ENCODE measurements around the gene KHK.

The KHK gene

GRCh38 chr2:27095745-27096651 lies 9.4 kb downstream of the KHK start:
- peak overlapping the region; percentile 48 for H3K4me3 ChIP-seq (ENCODE audit: low read depth, low read length)
- no peak overlapping the region for H3K27ac ChIP-seq
- peak; percentile 58 for DNase-seq

GRCh38 chr2:27096748-27097297 lies 10.3 kb downstream of the KHK start:
- no peak for DNase-seq
- in situ Hi-C loops (cut with HindIII; ENCODE audit: low pct_ligation_motif_present, low sequenced_read_pairs), result no loop called here

More at GRCh38 chr2:27095745-27096651, 9.4 kb downstream of the KHK start:
- Histone ChIP-seq H3K27me3 (replicated peaks) (no peaks in the 10 kb centered on the region), H3K36me3 (replicated peaks) (no peaks in the 10 kb centered on the region)
- TF ChIP-seq CTCF (IDR thresholded peaks at IDR 0.05; ENCODE audit: low read depth, low read length, missing control alignments), result no peak
- in situ Hi-C loops (cut with HindIII; ENCODE audit: low pct_ligation_motif_present, low sequenced_read_pairs), result no loop called here

GRCh38 chr2:27097341-27097740 lies 10.8 kb downstream of the KHK start:
- no peak overlapping the region for H3K27ac ChIP-seq
- no peak for DNase-seq
- no peaks in the 10 kb centered on the region for H3K36me3 ChIP-seq (replicated peaks)
- in situ Hi-C loops (cut with HindIII; ENCODE audit: low pct_ligation_motif_present, low sequenced_read_pairs), result no loop called here
- H3K4me3 ChIP-seq (ENCODE audit: low read depth, low read length), result no peak overlapping the region
- no peaks in the 10 kb centered on the region for H3K27me3 ChIP-seq (replicated peaks)
- no peak for TF ChIP-seq CTCF (IDR thresholded peaks at IDR 0.05; ENCODE audit: low read depth, low read length, missing control alignments)

More at GRCh38 chr2:27096748-27097297, 10.3 kb downstream of the KHK start:
- no peaks in the 10 kb centered on the region for H3K27me3 ChIP-seq (replicated peaks)
- H3K4me3 ChIP-seq (ENCODE audit: low read depth, low read length), result no peak overlapping the region
- no peaks in the 10 kb centered on the region for H3K36me3 ChIP-seq (replicated peaks)
- H3K27ac ChIP-seq, result no peak overlapping the region
- TF ChIP-seq CTCF (IDR thresholded peaks at IDR 0.05; ENCODE audit: low read depth, low read length, missing control alignments), result no peak

GRCh38 chr2:27099334-27099955 lies 12.9 kb downstream of the KHK start:
- Histone ChIP-seq H3K27me3 (replicated peaks) (no peaks in the 10 kb centered on the region), H3K4me3 (ENCODE audit: low read depth, low read length) (no peak overlapping the region), H3K27ac (no peak overlapping the region), H3K36me3 (replicated peaks) (no peaks in the 10 kb centered on the region)
- no peak for DNase-seq
- in situ Hi-C loops (cut with HindIII; ENCODE audit: low pct_ligation_motif_present, low sequenced_read_pairs), result no loop called here
- no peak for TF ChIP-seq CTCF (IDR thresholded peaks at IDR 0.05; ENCODE audit: low read depth, low read length, missing control alignments)

- no peak overlapping the region for H3K4me3 ChIP-seq (ENCODE audit: low read depth, low read length)
- TF ChIP-seq CTCF (IDR thresholded peaks at IDR 0.05; ENCODE audit: low read depth, low read length, missing control alignments), result no peak
- in situ Hi-C loops (cut with HindIII; ENCODE audit: low pct_ligation_motif_present, low sequenced_read_pairs), result loop anchor here (25.0 kb wide), 1 partner anchor 187 kb away; the partner anchor contains the start of genes DNAJC5G and TRIM54
- H3K27ac ChIP-seq, result no peak overlapping the region
- H3K36me3 ChIP-seq (replicated peaks), result no peaks in the 10 kb centered on the region
- DNase-seq, result no peak
- no peaks in the 10 kb centered on the region for H3K27me3 ChIP-seq (replicated peaks)
Measured at GRCh38 chr2:27100036-27100435, 13.5 kb downstream of the KHK start.

Data from brain microvascular endothelial cell (primary cell).